Measurements from ENCODE around the gene HTT. TPM values are rescaled to one million over a fixed set of nuclear protein-coding genes. Genes with fewer than 3 reads are reported as not detected.

Gene HTT
- polyA plus RNA-seq, 2 of the 4 experiments (the other 2 are of a cell fraction) = 14.5 to 16.9 TPM

DNA sequence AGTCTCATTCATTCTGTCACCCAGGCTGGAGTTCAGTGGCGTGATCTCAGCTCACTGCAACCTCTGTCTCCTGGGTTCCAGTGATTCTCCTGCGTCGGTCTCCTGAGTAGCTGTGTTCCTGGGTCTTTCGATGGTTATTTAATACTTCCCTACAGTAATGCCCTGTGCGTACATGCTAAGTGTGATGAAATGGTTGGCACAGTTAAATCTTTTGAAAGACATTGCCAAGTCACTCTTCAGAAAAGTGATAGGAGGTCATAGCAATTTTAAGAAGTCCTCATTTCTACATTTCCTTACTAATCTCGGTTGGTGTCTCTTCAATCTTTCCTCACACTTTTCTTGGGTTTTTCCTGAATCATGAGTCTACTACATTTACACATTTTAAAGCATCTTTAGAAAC, 14.5 kb upstream of the HTT start:
- Histone ChIP-seq H3K4me2 (no peak overlapping the region), H3K9me3 (no peaks in the 10 kb centered on the region; the same call in 2 of the 3 replicates), H3K27ac (no peak overlapping the region), H3K4me1 (no peaks in the 10 kb centered on the region), H3K4me3 (no peak overlapping the region)
- FAIRE-seq (no peak), DNase-seq (ENCODE audit: low read depth in 1 of 2, low spot score in 1 of 2) (no peak), ATAC-seq (no peak)
- CTCF ChIA-PET = interaction anchor here (0.6 to 0.7 kb wide), 2 partner anchors 18 to 23 kb away, joined by 3 to 4 read pairs; no protein-coding TSS in a partner anchor
- whole genome bisulfite sequencing (ENCODE audit: missing lambda C conversion rate) = 73% methylated on average over 6 of the region's 6 CpGs
- no peak for TF ChIP-seq POLR2A (IDR thresholded peaks at IDR 0.05; ENCODE audit: low read length)
- no peak for TF ChIP-seq KDM1A (IDR thresholded peaks at IDR 0.05; ENCODE audit: low read depth)
- TF ChIP-seq, protein P1, sequence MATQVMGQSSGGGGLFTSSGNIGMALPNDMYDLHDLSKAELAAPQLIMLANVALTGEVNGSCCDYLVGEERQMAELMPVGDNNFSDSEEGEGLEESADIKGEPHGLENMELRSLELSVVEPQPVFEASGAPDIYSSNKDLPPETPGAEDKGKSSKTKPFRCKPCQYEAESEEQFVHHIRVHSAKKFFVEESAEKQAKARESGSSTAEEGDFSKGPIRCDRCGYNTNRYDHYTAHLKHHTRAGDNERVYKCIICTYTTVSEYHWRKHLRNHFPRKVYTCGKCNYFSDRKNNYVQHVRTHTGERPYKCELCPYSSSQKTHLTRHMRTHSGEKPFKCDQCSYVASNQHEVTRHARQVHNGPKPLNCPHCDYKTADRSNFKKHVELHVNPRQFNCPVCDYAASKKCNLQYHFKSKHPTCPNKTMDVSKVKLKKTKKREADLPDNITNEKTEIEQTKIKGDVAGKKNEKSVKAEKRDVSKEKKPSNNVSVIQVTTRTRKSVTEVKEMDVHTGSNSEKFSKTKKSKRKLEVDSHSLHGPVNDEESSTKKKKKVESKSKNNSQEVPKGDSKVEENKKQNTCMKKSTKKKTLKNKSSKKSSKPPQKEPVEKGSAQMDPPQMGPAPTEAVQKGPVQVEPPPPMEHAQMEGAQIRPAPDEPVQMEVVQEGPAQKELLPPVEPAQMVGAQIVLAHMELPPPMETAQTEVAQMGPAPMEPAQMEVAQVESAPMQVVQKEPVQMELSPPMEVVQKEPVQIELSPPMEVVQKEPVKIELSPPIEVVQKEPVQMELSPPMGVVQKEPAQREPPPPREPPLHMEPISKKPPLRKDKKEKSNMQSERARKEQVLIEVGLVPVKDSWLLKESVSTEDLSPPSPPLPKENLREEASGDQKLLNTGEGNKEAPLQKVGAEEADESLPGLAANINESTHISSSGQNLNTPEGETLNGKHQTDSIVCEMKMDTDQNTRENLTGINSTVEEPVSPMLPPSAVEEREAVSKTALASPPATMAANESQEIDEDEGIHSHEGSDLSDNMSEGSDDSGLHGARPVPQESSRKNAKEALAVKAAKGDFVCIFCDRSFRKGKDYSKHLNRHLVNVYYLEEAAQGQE (IDR thresholded peaks at IDR 0.05) = no peak
- no peak for TF ChIP-seq NFE2L2 (conservative IDR thresholded peaks at IDR 0.05; ENCODE audit: low read length)
- TF ChIP-seq HOXB5 (CRISPR knock-in tag; IDR thresholded peaks at IDR 0.05) = no peak
- TF ChIP-seq FOXS1 (CRISPR knock-in tag; IDR thresholded peaks at IDR 0.05) = no peak
- TF ChIP-seq RCOR1 (IDR thresholded peaks at IDR 0.05; ENCODE audit: low read depth, low read length) = no peak
- no peak for TF ChIP-seq BHLHE40 (IDR thresholded peaks at IDR 0.05; ENCODE audit: low read depth, low read length)
- no peak for TF ChIP-seq NR3C1 (IDR thresholded peaks at IDR 0.05)
- TF ChIP-seq MAFK (IDR thresholded peaks at IDR 0.05; ENCODE audit: partially characterized antibody) = no peak
- no peak for TF ChIP-seq SREBF2 (IDR thresholded peaks at IDR 0.05)
- TF ChIP-seq, protein P2, sequence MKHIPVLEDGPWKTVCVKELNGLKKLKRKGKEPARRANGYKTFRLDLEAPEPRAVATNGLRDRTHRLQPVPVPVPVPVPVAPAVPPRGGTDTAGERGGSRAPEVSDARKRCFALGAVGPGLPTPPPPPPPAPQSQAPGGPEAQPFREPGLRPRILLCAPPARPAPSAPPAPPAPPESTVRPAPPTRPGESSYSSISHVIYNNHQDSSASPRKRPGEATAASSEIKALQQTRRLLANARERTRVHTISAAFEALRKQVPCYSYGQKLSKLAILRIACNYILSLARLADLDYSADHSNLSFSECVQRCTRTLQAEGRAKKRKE (CRISPR knock-in tag; IDR thresholded peaks at IDR 0.05; ENCODE audit: low read depth) = no peak
- TF ChIP-seq CBX8 (IDR thresholded peaks at IDR 0.05) = no peak
- TF ChIP-seq, protein P3, sequence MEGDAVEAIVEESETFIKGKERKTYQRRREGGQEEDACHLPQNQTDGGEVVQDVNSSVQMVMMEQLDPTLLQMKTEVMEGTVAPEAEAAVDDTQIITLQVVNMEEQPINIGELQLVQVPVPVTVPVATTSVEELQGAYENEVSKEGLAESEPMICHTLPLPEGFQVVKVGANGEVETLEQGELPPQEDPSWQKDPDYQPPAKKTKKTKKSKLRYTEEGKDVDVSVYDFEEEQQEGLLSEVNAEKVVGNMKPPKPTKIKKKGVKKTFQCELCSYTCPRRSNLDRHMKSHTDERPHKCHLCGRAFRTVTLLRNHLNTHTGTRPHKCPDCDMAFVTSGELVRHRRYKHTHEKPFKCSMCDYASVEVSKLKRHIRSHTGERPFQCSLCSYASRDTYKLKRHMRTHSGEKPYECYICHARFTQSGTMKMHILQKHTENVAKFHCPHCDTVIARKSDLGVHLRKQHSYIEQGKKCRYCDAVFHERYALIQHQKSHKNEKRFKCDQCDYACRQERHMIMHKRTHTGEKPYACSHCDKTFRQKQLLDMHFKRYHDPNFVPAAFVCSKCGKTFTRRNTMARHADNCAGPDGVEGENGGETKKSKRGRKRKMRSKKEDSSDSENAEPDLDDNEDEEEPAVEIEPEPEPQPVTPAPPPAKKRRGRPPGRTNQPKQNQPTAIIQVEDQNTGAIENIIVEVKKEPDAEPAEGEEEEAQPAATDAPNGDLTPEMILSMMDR (IDR thresholded peaks at IDR 0.05) = no peak
- TF ChIP-seq CHD2 (IDR thresholded peaks at IDR 0.05; ENCODE audit: low read length, partially characterized antibody) = no peak
- TF ChIP-seq, protein P4, sequence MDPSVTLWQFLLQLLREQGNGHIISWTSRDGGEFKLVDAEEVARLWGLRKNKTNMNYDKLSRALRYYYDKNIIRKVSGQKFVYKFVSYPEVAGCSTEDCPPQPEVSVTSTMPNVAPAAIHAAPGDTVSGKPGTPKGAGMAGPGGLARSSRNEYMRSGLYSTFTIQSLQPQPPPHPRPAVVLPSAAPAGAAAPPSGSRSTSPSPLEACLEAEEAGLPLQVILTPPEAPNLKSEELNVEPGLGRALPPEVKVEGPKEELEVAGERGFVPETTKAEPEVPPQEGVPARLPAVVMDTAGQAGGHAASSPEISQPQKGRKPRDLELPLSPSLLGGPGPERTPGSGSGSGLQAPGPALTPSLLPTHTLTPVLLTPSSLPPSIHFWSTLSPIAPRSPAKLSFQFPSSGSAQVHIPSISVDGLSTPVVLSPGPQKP (IDR thresholded peaks at IDR 0.05; ENCODE audit: low read depth, low read length) = no peak
- no peak for TF ChIP-seq MAZ (IDR thresholded peaks at IDR 0.05; ENCODE audit: borderline replicate concordance, low read depth, low read length)
- TF ChIP-seq CEBPB (IDR thresholded peaks at IDR 0.05) = no peak
- POLR2A ChIA-PET = no interaction called here

DNA sequence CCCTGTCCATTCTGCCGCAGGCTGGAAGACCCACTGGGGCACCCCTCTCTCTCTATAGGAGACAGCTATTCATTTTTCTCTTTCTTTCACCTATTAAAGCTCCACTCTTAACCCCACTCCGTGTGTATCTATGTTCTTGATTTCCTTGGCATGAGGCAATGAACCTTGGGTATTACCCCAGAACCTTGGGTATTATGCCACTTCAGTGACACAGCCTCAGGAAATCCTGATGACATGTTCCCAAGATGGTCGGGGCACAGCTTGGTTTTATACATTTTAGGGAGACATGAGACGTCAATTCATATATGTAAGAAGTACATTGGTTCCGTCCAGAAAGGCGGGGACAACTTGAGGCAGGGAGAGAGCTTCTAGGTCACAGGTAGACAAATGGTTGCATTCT, 13.5 kb upstream of the HTT start:
- H3K4me1 ChIP-seq = no peaks in the 10 kb centered on the region
- H3K4me3 ChIP-seq = no peak overlapping the region
- H3K9me3 ChIP-seq = no peaks in the 10 kb centered on the region; the same call in 2 of the 3 replicates
- no peak for DNase-seq (ENCODE audit: low read depth in 1 of 2, low spot score in 1 of 2)
- no peak for ATAC-seq
- no peak overlapping the region for H3K27ac ChIP-seq
- WGBS (ENCODE audit: missing lambda C conversion rate) = 66% methylated on average over 6 of the region's 6 CpGs
- no peak overlapping the region for H3K4me2 ChIP-seq
- ChIA-PET CTCF (no interaction called here), POLR2A (no interaction called here)
- no peak for TF ChIP-seq KDM1A (IDR thresholded peaks at IDR 0.05; ENCODE audit: low read depth)
- TF ChIP-seq CEBPB (IDR thresholded peaks at IDR 0.05) = no peak
- TF ChIP-seq HDAC2 (IDR thresholded peaks at IDR 0.05) = no peak
- TF ChIP-seq POLR2AphosphoS2 (conservative IDR thresholded peaks at IDR 0.05; ENCODE audit: low read length) = no peak
- no peak for TF ChIP-seq HEYL (CRISPR knock-in tag; IDR thresholded peaks at IDR 0.05)
- no peak for TF ChIP-seq EHF (CRISPR knock-in tag; IDR thresholded peaks at IDR 0.05)
- no peak for TF ChIP-seq MAFK (IDR thresholded peaks at IDR 0.05; ENCODE audit: partially characterized antibody)
- no peak for TF ChIP-seq CHD4 (IDR thresholded peaks at IDR 0.05; ENCODE audit: borderline replicate concordance)
- TF ChIP-seq CBX8 (IDR thresholded peaks at IDR 0.05) = no peak
- no peak for TF ChIP-seq MYC (IDR thresholded peaks at IDR 0.05; ENCODE audit: borderline replicate concordance, low read length)
- TF ChIP-seq RAD21 (conservative IDR thresholded peaks at IDR 0.05 in 1 of 2, IDR thresholded peaks at IDR 0.05 in 1 of 2) = no peak
- TF ChIP-seq NR3C1 (IDR thresholded peaks at IDR 0.05) = no peak
- no peak for FAIRE-seq
